Renal cortex interstitium (tissue), 11 donors: ENCODE data around the gene L3MBTL3. TPM values are rescaled to one million over a fixed set of nuclear protein-coding genes. Genes with fewer than 3 reads are reported as not detected.
"Not testable (repeated sequence)": the region's sequence is repeated elsewhere in the genome, so short reads cannot be mapped to it uniquely, and the experiment has no call there.

Source experiments
- DNase-seq, 11 donors: peaks; one replicate each; pipeline ENCODE4 v3.0.0-alpha.2; 2013; ENCODE audit warnings: low read depth in 9 of 11, low spot score in 4 of 11; ENCODE audit errors: extremely low read depth in 1 of 11
- polyA plus RNA-seq, 3 donors: library from polyadenylated mRNA; unstranded; fragments of 120-200 nt; gene quantifications; one replicate each; pipeline ENCODE4 v1.2.1, GENCODE V29; 2013; ENCODE audit not compliant: insufficient read length in 3 of 3

The L3MBTL3 gene
- polyA plus RNA-seq, 3 donors: 16.4 to 21.6 (median 19.1) TPM

DNA sequence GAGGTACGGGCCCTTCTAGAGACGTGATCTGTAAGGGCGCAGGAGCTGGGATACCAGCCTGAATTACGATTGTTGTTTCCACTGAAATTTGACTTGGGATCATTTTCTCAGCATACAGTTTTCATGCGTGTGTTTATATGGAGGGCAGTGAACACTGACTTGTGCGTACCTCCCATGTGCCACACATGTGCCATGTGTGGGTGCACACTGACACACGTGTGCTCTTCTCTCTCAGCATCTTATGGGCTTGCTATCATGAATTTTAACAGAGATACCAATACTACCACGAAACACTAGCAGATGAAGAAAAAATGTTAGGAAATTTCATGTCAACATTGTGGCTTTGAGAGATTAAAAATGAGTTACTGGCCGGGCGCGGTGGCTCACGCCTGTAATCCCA lies 39.1 kb downstream of the L3MBTL3 start:
- no peak for DNase-seq

DNA sequence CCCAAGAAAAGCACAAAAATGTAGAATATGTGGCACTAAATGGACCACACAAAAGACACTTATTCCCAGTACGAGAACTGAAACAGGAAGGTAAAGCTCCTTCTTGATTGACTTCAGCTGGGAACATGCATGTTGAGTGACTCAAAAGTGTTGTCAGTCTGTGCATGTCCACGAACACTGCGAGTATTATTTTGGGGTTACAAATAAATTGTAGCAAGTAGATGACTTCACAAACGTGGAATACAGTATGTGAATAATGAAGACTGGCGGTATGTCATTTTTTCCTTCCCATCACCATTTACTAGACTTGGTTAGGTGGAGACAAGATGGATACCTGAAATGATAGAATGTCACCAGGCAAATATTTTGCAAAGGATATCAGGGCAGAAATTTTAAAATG lies 45.4 kb downstream of the L3MBTL3 start:
- no peak for DNase-seq

DNA sequence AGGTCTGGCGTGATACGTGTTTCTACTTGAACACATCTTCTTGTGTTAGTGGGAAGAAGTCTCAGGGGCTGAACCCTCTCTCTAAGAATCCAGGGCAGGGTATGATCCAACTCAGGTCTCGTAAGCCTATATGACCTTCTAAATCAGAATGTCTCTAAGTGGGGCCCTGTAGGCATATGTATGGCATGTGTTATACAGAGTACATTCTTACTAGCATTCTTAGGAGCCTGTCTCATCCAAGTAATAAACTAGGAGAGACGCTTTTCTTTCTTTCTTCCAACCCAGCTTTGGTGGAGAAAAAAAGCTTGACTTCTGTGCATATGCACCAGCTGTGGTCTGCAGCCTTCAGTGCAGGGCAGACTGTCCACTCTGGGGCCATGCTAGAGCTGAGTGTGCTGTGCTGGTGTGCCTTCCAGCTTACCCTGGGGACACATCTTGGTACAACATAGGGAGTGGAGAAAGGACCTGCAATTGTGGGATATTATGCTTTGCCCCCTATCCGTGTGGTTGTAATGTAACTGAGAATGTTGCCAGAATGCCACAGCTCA lies 47.3 kb downstream of the L3MBTL3 start:
- DNase-seq: no peak

DNA sequence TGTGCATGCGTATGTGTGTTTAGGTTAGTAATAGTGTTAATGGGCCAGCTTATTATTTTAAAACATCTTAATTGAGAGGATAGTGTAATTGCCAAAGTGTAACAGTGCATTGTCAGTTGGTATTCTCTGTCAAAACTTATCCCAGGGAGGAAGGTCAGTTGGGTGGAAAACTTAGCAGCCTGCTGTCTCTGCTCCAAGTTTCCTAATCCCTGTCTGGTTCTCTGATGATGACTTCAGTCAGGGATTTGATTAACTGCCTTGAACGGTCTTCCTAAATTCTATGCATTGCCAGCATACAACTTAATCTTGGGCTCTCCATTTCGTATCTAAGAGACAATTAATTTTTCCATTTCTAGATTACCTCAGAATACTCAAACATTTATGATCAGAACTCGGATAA lies 51.1 kb downstream of the L3MBTL3 start:
- no peak for DNase-seq

DNA sequence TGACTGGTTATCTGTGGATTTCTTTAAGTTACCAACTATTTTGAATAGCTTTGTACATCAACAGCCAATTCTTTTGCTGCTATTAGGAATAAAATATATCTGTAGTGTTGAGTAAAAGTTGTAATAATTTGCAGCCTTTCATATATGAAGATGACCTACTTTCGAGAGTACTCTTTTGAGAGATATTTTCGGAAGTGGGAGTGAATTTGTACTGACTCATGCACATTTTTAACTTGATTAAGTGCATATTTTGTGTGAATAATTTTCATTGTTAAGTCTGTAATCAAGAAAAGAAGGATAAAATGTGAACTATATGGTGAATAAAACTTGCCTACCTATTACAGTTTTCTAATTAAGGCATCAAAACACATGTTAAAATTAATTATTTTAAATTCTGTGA lies 51.9 kb downstream of the L3MBTL3 start:
- DNase-seq: no peak

DNA sequence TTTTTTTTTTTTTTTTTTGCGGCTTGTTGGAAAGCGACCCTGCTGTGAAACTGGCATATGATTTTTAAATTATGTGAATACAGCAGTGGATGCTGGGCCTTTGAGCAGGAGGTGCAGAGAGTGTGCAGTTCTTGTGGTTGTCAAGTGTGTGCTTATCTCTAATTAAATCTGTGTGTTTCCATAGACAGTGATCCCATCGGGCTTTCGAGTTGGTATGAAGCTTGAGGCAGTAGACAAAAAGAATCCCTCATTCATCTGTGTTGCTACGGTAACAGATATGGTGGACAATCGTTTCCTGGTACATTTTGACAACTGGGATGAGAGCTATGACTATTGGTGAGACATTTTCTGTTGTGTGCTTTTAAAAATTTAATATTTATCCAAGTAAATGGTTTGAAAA lies 52.4 kb downstream of the L3MBTL3 start:
- no peak for DNase-seq

DNA sequence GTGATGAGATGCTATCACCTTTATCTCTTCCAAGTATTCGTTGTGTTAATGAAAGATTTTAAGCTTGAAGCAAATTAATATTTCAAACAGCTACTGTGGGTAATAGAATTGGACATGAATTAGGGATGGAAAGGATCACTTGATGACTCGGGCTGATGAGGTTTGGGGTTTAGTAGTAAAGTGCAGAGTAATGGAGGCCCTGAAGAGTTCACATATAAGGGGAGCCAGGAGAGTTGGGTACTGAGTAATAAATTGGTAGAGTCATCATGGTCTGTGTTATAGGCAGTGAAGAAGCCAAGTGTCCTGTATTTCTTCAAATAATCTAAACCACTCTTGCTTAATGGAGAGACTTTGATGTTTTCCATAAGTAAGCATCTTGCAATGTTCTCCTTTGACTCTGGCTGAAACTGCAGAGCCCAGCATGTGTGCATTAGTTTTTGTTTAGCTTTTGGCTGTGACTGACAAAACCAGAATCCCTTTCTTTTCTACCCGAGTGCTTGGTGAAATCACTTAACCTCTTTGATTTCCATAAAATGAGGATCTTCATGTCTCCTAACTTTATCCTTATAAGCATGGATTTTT lies 57.6 kb downstream of the L3MBTL3 start:
- no peak for DNase-seq

DNA sequence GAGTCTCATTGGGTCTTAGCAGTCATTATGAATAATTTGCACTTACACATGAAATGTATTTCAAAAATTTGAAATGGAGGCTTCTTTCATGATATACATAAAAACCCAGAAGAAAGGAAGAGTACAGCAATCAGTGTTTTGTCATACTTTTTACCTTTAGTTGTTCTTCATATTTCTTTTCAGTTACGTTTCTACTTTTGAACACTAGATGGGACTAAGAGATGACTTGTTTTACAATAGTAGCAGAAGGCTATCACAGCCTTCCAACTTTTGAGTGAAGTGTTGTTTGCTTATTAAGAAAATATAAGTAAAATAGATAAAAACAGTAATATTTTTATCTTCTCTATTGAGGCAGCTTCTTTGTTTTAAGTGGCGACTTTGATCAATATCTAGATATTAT lies 58.1 kb downstream of the L3MBTL3 start:
- no peak for DNase-seq

DNA sequence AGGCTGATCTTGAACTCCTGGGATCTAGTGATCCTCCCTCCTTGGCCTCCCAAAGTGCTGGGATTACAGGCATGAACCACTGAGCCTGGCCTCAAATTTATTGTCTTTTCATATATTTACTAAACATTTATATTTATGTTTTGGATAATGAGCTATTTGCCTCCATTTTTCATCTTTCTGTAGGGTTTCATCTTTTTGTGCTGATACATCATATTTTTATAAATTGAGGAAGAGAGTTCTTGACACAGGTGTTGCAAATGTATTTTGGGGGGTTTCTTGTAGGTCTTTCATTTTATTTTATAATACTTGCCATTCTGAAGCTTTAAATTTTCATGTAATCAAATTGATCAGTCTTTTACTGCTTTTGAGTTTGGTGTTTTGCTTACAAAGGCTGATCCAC lies 72.4 kb downstream of the L3MBTL3 start:
- DNase-seq: no peak

DNA sequence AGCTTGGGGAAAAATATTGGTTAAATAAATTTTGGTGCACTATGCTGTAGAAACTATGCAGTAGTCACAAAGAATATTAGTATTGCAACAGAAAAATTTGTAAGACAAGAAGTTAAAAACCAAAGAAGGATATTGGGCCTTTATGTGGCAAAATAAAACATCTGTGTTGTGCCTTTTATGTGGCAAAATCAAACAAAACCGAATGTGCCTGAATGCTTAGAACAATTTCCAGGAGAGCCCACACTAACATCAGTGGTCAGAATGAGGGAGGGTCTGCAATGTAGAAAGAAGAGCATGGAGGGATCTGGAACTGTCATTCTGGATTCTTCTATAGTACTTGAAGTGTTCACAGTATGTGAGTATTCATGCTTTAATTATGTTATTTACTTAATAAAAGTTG lies 75.2 kb downstream of the L3MBTL3 start:
- DNase-seq: no peak

DNA sequence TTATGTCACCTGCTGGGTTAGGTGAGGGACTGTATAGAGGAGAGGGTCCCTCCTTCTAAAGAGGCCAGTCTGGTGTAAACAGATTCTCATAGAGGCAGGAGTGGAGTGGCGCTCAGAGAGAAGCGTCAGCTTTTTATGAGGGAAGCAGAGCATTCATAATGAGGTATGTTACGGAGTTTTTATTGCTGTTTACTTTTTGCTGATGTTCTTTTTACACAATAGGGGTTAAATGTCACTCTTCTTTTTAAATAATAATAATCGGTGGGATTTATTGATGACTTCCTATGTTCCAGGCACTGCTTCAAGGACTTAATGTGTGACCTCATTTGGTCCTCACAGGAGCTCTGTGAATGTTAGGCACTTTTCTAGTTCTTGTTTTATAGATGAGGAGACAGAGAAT lies 79.9 kb downstream of the L3MBTL3 start:
- no peak for DNase-seq

DNA sequence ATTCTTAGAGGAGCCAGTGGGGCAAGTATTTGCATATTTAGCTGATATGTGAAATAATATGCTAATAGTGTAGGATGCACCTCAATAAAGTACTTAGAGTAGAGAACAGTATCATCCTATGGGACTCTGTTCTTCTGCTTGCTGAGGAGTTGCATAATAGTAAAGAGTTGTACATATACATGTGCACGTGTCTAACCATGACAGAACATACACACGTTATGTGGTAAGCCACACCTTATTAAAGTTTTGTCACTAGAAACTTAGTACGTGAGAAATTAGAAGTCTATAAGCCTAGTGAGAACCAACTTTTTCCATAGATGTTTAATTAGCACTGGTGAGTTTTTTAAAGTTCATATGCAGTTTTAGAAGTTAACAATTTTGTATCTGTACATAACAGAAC lies 80.7 kb downstream of the L3MBTL3 start:
- DNase-seq: no peak

DNA sequence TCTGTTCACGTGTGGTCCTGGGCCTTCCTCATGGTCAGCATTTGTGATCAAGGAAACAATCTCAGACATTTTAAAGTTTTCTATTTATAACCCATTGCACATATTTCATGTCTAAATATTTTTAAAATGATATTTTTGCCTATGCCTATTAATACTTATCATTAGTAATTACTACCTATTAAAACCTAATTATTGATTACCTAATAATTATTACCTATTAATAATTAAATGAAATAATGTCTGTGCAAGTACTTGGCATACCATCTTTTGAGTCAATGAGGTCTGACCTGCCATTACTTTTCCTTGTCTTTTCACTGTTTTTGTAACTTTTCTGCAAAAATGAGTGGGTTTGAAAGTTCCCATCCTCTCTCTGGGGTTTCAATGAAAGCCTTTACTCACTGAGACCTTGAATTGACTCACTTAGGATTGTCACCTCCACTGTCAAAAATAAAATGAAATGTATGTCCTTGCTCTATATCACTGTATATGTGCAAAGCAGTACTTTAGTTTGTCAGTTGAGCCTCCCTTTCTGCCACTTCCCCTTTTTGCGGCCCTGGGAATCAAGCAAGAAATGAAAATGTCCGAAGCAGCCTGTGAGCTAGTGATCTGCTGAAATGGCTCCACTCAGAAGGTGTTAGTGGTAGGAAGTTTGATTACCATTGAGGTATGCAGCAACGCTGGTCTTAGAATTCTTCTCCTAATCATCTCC lies 87.8 kb downstream of the L3MBTL3 start:
- no peak for DNase-seq

DNA sequence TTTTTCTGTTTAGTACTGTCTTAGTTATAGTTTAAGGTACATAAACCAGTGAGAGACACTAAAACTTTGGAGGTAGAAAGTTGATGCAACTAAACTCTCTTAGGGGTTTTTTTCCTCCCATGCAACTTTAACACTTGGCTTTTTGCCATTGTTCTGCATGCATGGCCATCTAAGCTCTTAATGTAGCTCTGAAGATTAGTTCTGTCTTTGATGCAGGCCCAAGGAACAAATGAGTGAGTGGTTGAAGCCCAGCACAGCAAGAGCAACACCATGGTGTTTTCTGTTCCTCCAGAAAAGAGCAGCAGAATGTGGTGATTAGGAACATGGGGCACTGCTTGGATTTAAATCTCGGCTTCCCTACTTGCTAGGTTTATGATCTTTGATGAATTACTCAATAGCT lies 89.3 kb downstream of the L3MBTL3 start:
- DNase-seq: no peak

DNA sequence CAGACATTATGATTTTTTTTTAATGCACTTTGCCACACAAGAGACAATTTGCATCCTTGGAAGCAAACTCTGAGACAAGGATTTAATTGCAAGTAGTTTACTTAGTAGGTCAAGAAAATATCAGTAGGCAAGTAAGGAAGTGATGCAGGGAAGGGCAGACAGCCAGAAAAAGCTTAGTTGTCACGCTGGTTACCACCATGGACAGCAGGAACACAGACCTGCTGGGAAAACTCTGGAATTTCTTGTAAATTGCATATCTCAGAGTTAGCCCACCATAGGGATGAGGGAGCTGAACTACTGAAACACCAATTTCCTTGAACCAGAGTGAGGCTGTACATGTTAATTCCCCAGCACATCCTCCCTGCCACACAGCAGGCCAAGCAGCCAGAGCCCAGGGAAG lies 92.7 kb downstream of the L3MBTL3 start:
- no peak for DNase-seq

DNA sequence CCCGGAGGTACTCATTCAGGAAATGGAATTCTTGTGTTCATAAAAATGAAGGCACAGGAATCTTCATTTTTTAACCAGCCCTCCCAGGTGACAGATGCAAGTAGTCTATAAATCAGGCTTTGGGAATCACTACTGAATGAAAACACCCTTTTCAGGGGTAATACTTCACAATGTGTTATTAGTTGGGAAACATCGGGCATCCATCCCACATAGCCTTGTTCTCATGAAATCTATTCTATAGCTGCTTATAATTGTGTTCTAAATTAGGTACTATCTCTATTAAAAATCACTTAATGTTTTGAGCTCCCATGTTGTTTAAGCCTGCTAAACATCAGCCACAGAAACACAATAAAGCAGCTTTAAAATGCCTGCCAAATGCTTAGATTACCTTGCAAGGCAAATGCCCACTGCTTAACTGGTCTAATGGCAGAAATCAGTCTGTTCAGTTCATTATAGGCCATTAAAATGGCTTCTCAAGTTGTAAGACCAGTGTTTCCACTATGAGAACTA lies 94.9 kb downstream of the L3MBTL3 start:
- DNase-seq: no peak

DNA sequence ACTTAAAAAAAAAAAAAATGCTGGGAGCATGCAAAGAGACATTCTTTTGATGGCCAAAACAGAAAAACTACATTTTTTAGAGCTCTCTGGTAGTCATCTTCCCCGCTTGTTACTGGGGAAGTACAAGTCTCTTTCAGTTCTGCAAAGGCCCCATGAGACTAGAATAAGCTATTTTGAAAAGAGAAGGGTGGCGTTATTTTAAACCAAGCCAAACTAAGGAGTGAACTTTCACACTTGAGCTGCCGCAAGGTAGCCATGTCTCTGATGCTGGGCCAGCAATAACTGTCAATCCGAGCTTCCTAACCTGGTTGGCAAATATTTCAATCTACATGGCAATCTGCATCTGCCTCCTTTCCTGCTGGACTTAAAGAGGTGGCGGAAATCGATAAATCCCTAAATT lies 96.7 kb downstream of the L3MBTL3 start:
- no peak for DNase-seq

DNA sequence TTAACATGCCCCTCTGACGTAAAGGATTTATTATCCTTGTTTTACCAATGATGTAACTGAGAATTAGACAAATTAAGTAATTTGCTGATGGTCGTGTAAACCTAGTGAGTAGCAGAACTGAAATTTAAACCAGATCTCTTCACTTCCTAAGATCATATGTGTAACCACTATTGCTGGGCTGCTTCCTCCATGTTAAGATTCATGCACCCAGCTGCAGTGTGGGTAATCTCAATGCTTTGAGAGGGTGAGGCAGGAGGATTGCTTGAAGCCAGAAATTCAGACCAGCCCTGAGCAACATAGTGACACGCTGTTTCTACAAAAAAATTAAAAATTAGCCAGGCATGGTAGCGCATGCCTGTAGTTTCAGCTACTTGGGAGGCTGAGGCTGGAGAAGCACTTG lies 97.9 kb downstream of the L3MBTL3 start:
- no peak for DNase-seq

DNA sequence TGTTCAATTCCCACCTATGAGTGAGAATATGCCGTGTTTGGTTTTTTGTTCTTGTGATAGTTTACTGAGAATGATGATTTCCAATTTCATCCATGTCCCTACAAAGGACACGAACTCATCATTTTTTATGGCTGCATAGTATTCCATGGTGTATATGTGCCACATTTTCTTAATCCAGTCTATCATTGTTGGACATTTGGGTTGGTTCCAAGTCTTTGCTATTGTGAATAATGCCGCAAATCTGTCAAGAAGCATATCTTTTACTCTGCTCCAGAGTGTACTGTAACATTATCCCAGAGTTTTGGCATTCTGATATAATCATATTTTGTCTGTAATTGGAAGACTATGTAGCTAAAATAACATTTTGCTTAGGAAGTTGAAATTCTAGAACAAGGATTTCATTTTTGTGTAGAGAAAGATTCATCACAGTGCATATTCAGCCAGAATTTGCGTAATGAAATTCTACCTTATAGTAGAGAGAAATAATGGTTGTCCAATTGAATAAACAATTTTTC lies 98.9 kb downstream of the L3MBTL3 start:
- DNase-seq: not testable (repeated sequence)

DNA sequence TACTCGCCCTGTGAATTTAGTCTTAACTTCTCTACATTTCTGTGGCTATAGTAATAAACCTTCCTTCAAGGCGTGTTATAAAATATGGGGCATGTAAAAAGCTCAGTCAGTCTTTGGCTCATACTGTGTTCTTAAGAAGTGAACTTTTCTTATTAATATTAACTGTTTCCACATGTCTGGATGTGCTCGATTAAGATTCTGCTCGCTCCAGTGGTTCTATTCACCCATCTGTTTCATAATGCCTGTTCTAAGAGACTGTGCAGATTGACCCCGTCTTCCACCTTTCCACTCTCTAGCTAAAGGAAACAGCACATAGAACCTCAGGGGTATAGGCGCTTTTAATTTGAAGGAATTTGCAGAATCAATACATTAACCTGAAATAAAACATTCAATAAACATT lies 99.9 kb downstream of the L3MBTL3 start:
- DNase-seq: peak in 4 of 11 donors; percentile 7 to 25 (median 15)

DNA sequence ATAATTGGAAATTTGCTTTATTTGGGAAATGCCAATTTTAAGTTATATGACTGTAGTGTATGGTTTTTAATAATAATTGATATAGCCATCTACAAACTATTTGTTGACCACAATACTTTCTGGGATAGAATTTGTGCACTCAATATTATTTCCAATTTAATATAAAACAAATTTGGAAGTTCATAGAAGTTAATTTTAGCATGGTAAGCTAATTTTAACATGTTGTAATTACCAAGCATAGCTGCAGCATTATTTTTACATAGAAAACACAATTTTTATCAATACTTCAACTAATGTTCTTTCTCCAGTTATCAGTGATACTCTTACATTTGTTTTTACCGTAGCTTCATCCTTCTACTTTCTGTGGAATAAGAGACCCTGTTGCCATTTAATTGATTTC lies 100.8 kb downstream of the L3MBTL3 start:
- DNase-seq: no peak
